ENCODE results near the gene FKRP. TPM values are rescaled to one million over a fixed set of nuclear protein-coding genes. Genes with fewer than 3 reads are reported as not detected.

Gene FKRP
- total and polyA plus RNA-seq, 8 donors: 6.0 to 76.3 (median 9.7) TPM

- WGBS, 5 donors: 78 to 88% (median 85%) methylated on average over 22 to 25 of the region's 25 CpGs
- H3K27me3 ChIP-seq: no peaks in the 10 kb centered on the region
- intact Hi-C loops (cut with DNase I; ENCODE audit: low total_unique reads): no loop called here
- TF ChIP-seq POLR2AphosphoS5 (IDR thresholded peaks at IDR 0.05): no peak
- TF ChIP-seq POLR2A (IDR thresholded peaks at IDR 0.05): no peak
- no peak for TF ChIP-seq EP300 (IDR thresholded peaks at IDR 0.05)
- no peak for TF ChIP-seq CTCF (IDR thresholded peaks at IDR 0.05)
- H3K4me1 ChIP-seq: peaks cover 5 to 23% (median 17%) of the 10 kb centered on the region in 4 donors
- no peaks in the 10 kb centered on the region for H3K9me3 ChIP-seq
- no peak overlapping the region for H3K27ac ChIP-seq
- DNase-seq: no peak
- H3K36me3 ChIP-seq: peaks cover 73 to 85% (median 83%) of the 10 kb centered on the region in 4 donors
- H3K4me3 ChIP-seq: no peak overlapping the region
These were observed 23.3 kb upstream of the FKRP start for GRCh38 chr19:46722421-46723022.

GRCh38 chr19:46723023-46723461 is 22.8 kb upstream of the FKRP start:
- Histone ChIP-seq H3K4me3 (no peak overlapping the region), H3K9me3 (no peaks in the 10 kb centered on the region), H3K4me1 (peaks cover 0 to 18% (median 12%) of the 10 kb centered on the region in 4 donors), H3K27me3 (no peaks in the 10 kb centered on the region), H3K27ac (no peak overlapping the region), H3K36me3 (peaks cover 78 to 90% (median 88%) of the 10 kb centered on the region in 4 donors)
- intact Hi-C loops (cut with DNase I; ENCODE audit: low total_unique reads): no loop called here
- DNase-seq: no peak
- 79 to 93% (median 87%) methylated on average over 6 to 16 of the region's 16 CpGs for WGBS, 5 donors
- TF ChIP-seq POLR2AphosphoS5 (IDR thresholded peaks at IDR 0.05) (no peak), POLR2A (IDR thresholded peaks at IDR 0.05) (no peak), EP300 (IDR thresholded peaks at IDR 0.05) (no peak), CTCF (IDR thresholded peaks at IDR 0.05) (no peak)

- Histone ChIP-seq H3K4me3 (no peak overlapping the region), H3K9me3 (no peaks in the 10 kb centered on the region), H3K36me3 (peaks cover 83 to 94% (median 92%) of the 10 kb centered on the region in 4 donors), H3K4me1 (peaks cover 0 to 18% (median 9%) of the 10 kb centered on the region in 4 donors), H3K27ac (no peak overlapping the region), H3K27me3 (no peaks in the 10 kb centered on the region)
- no peak for DNase-seq
- TF ChIP-seq EP300 (IDR thresholded peaks at IDR 0.05): no peak
- TF ChIP-seq POLR2AphosphoS5 (IDR thresholded peaks at IDR 0.05): no peak
- TF ChIP-seq POLR2A (IDR thresholded peaks at IDR 0.05): no peak
- no peak for TF ChIP-seq CTCF (IDR thresholded peaks at IDR 0.05)
- 94 to 98% (median 97%) methylated on average over 6 of the region's 6 CpGs for WGBS, 5 donors
- intact Hi-C loops (cut with DNase I; ENCODE audit: low total_unique reads): no loop called here
These were observed 22.4 kb upstream of the FKRP start for GRCh38 chr19:46723471-46723870.

- peaks cover 93 to 100% (median 100%) of the 10 kb centered on the region in 4 donors for H3K36me3 ChIP-seq
- no peak for TF ChIP-seq POLR2AphosphoS5 (IDR thresholded peaks at IDR 0.05)
- no peak for TF ChIP-seq POLR2A (IDR thresholded peaks at IDR 0.05)
- TF ChIP-seq EP300 (IDR thresholded peaks at IDR 0.05): no peak
- no peak for TF ChIP-seq CTCF (IDR thresholded peaks at IDR 0.05)
- H3K4me3 ChIP-seq: no peak overlapping the region
- H3K9me3 ChIP-seq: no peaks in the 10 kb centered on the region
- no peaks in the 10 kb centered on the region for H3K27me3 ChIP-seq
- no peak overlapping the region for H3K27ac ChIP-seq
- intact Hi-C loops (cut with DNase I; ENCODE audit: low total_unique reads): no loop called here
- no peak for DNase-seq
- 85 to 91% (median 87%) methylated on average over 14 to 20 of the region's 20 CpGs for WGBS, 5 donors
- H3K4me1 ChIP-seq: peaks cover 0 to 18% (median 11%) of the 10 kb centered on the region in 4 donors
These were observed 21.4 kb upstream of the FKRP start for GRCh38 chr19:46724468-46724867.

Data from stomach (tissue), 9 donors.